Effector memory CD8-positive, alpha-beta T cell (primary cell): Measurements from ENCODE around the gene MN1.
A peak's percentile ranks its signal among the peaks of the same experiment; 100 is the strongest.

Source experiments
- ATAC-seq: fragments of 150-1000 bp; cut with Tn5 transposase; replicated peaks from 2 replicates; pipeline ENCODE4 v1.10.0; 2021; ENCODE audit warnings: mild to moderate bottlenecking, moderate library complexity
- DNase-seq, 3 experiments: peaks; one replicate each; pipeline ENCODE4 v3.0.0; 2021
- H3K27ac Mint-ChIP-seq, 2 donors: one replicate each; pipeline ENCODE4 v1.8.0; 2022; ENCODE audit warnings: mild to moderate bottlenecking in 2 of 2, mixed read lengths in 2 of 2, moderate library complexity in 2 of 2
- H3K27me3 Mint-ChIP-seq, 2 donors: one replicate each; pipeline ENCODE4 v1.8.0; 2022; ENCODE audit warnings: mixed read lengths in 2 of 2
- H3K36me3 Mint-ChIP-seq: one replicate; pipeline ENCODE4 v1.8.0; 2022; ENCODE audit warnings: mild to moderate bottlenecking, moderate library complexity, mixed read lengths; ENCODE audit not compliant: insufficient read depth
- H3K4me1 Mint-ChIP-seq, 2 donors: one replicate each; pipeline ENCODE4 v1.8.0; 2022; ENCODE audit warnings: low read depth in 2 of 2, mixed read lengths in 2 of 2
- H3K4me3 Mint-ChIP-seq, 2 donors: one replicate each; pipeline ENCODE4 v1.8.0; 2022; ENCODE audit warnings: mild to moderate bottlenecking in 2 of 2, mixed read lengths in 2 of 2, moderate library complexity in 2 of 2
- H3K9me3 Mint-ChIP-seq, 2 donors: one replicate each; pipeline ENCODE4 v1.8.0; 2022; ENCODE audit warnings: mixed read lengths in 2 of 2

The MN1 gene

GRCh38 chr22:27801202-27801615 is 347 bp downstream of the MN1 start:
- Mint-ChIP-seq H3K27me3 (peaks cover 16 to 25% of the 10 kb centered on the region in 2 donors), H3K9me3 (no peaks in the 10 kb centered on the region), H3K4me1 (peaks cover 17 to 19% of the 10 kb centered on the region in 2 donors), H3K4me3 (peak overlapping the region; percentile 85 to 86), H3K27ac (peak overlapping the region in 1 of 2 donors; percentile 10), H3K36me3 (no peaks in the 10 kb centered on the region)
- ATAC-seq, result peak; percentile 43
- DNase-seq, result no peak

- Mint-ChIP-seq H3K4me3 (peak overlapping the region; percentile 85 to 86), H3K4me1 (peaks cover 17% of the 10 kb centered on the region in 2 donors), H3K36me3 (no peaks in the 10 kb centered on the region), H3K27ac (peak overlapping the region in 1 of 2 donors; percentile 10), H3K9me3 (no peaks in the 10 kb centered on the region), H3K27me3 (peaks cover 13 to 20% of the 10 kb centered on the region in 2 donors)
- ATAC-seq (peak; percentile 30), DNase-seq (no peak)
Observed at GRCh38 chr22:27800250-27801201, 1.0 kb downstream of the MN1 start.

GRCh38 chr22:27799827-27800249 is 1.7 kb downstream of the MN1 start:
- peaks cover 6 to 14% of the 10 kb centered on the region in 2 donors for H3K27me3 Mint-ChIP-seq
- no peak for ATAC-seq
- no peak for DNase-seq
- peaks cover 12% of the 10 kb centered on the region in 2 donors for H3K4me1 Mint-ChIP-seq
- no peaks in the 10 kb centered on the region for H3K9me3 Mint-ChIP-seq
- peak overlapping the region; percentile 85 to 86 for H3K4me3 Mint-ChIP-seq
- no peaks in the 10 kb centered on the region for H3K36me3 Mint-ChIP-seq
- no peak overlapping the region for H3K27ac Mint-ChIP-seq

- peaks cover 7 to 8% of the 10 kb centered on the region in 2 donors for H3K4me1 Mint-ChIP-seq
- ATAC-seq, result no peak
- no peaks in the 10 kb centered on the region for H3K36me3 Mint-ChIP-seq
- H3K27ac Mint-ChIP-seq, result no peak overlapping the region
- no peak for DNase-seq
- H3K27me3 Mint-ChIP-seq, result peaks cover under 1 to 7% of the 10 kb centered on the region in 2 donors
- no peaks in the 10 kb centered on the region for H3K9me3 Mint-ChIP-seq
- peak overlapping the region; percentile 42 to 45 for H3K4me3 Mint-ChIP-seq
Observed at GRCh38 chr22:27799015-27799826, 2.3 kb downstream of the MN1 start.

DNA sequence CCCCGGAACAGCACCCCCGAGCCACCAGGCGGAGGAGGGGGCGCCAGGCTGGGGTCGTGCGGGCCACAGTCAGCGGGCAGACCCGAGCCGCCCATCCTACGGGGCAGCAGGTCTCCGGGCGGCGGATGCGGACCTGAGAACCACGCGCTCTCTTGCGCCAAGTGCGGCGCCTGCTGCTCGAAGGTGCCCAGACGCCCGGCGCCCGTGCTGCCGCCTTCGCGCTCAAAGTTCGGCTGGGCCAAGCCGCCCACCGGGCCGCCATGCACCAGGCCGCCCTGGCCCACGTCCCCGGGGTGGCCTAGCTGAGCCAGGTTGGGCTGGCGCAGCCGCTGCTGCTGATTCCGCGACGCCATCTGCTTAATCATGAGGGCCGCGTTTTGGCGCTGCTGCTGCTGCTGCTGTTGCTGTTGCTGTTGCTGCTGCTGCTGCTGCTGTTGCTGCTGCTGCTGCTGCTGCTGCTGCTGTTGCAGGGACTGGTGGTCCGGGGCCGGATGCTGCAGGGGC is 3.0 kb downstream of the MN1 start:
- peak overlapping the region; percentile 42 to 45 for H3K4me3 Mint-ChIP-seq
- peaks cover 7 to 8% of the 10 kb centered on the region in 2 donors for H3K4me1 Mint-ChIP-seq
- ATAC-seq (no peak), DNase-seq (no peak)
- no peaks in the 10 kb centered on the region for H3K9me3 Mint-ChIP-seq
- H3K27me3 Mint-ChIP-seq, result peaks cover 0 to 7% of the 10 kb centered on the region in 2 donors
- no peak overlapping the region for H3K27ac Mint-ChIP-seq
- no peaks in the 10 kb centered on the region for H3K36me3 Mint-ChIP-seq

- peaks cover 0 to 6% of the 10 kb centered on the region in 2 donors for H3K27me3 Mint-ChIP-seq
Observed at GRCh38 chr22:27797520-27798391, 3.8 kb downstream of the MN1 start.

DNA sequence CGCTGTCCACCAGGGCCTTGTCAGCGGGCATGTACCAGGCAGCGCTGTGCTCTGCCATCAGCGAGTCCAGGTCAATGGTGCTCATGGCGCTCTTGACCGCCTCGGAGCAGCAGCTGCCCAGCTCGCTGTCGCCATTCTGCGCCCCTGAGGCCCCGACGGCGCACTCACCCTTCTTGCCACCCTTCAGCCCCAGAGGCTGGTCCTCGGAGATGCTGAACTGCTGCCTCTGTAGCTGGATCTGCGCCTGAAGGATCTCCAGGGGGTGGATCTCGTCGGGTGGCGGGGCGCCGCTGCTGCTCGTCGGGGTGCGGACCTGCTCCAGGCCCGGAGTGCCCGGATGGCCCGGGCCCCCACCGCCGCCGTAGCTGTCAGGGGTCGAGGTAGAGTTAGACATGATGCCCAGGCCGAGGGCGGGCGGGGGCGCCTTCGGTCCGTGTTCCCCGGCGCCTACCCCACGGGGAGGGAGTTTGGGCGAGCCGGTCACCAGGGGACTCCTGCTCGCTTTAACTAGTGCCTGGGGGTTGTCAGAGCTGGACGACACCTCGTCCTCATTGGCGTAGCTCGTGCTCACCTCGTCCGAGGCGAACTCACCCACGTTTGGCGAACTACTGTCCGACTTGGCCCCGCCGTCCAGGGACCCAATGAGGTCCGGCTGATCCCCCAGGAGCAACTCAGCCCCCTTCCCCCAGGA is 4.6 kb downstream of the MN1 start:
- no peak overlapping the region for H3K4me3 Mint-ChIP-seq

More at GRCh38 chr22:27797520-27798391, 3.8 kb downstream of the MN1 start:
- Mint-ChIP-seq H3K9me3 (no peaks in the 10 kb centered on the region), H3K36me3 (no peaks in the 10 kb centered on the region), H3K4me3 (no peak overlapping the region), H3K27ac (no peak overlapping the region), H3K4me1 (peaks cover 6 to 7% of the 10 kb centered on the region in 2 donors)
- DNase-seq (no peak), ATAC-seq (no peak)

GRCh38 chr22:27795696-27796517 is 5.6 kb downstream of the MN1 start:
- Mint-ChIP-seq H3K27me3 (peaks cover 0 to 6% of the 10 kb centered on the region in 2 donors), H3K36me3 (no peaks in the 10 kb centered on the region), H3K4me3 (no peak overlapping the region), H3K9me3 (no peaks in the 10 kb centered on the region), H3K27ac (no peak overlapping the region), H3K4me1 (no peaks in the 10 kb centered on the region)
- no peak for DNase-seq
- ATAC-seq, result no peak

More for the DNA sequence above, 4.6 kb downstream of the MN1 start:
- ATAC-seq (no peak), DNase-seq (no peak)
- H3K27me3 Mint-ChIP-seq, result no peaks in the 10 kb centered on the region
- no peaks in the 10 kb centered on the region for H3K4me1 Mint-ChIP-seq
- H3K27ac Mint-ChIP-seq, result no peak overlapping the region
- H3K36me3 Mint-ChIP-seq, result no peaks in the 10 kb centered on the region
- H3K9me3 Mint-ChIP-seq, result no peaks in the 10 kb centered on the region

GRCh38 chr22:27795053-27795452 is 6.5 kb downstream of the MN1 start:
- Mint-ChIP-seq H3K36me3 (no peaks in the 10 kb centered on the region), H3K27ac (no peak overlapping the region), H3K27me3 (peaks cover 0 to 8% of the 10 kb centered on the region in 2 donors), H3K9me3 (no peaks in the 10 kb centered on the region), H3K4me1 (no peaks in the 10 kb centered on the region), H3K4me3 (no peak overlapping the region)
- no peak for ATAC-seq
- no peak for DNase-seq

DNA sequence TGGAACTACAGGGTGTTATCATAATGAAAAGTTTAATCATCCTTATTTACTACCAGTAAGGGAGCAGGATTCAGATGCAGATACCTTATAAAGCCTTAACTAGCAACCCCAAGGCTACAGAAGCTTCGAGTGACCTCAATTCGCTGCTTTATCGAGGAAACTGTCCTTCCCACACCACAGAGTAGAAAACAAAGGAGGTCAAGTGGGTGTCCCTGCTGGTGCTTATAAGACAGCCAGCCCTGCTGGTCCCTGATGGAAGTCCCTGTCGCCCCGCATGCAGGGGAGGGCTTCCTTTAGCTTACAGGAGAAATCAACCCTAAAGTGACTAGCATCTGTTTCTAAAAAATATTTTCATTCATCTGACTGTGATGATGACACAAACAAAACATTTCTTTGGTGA is 7.3 kb downstream of the MN1 start:
- ATAC-seq, result no peak
- H3K4me1 Mint-ChIP-seq, result no peaks in the 10 kb centered on the region
- H3K9me3 Mint-ChIP-seq, result no peaks in the 10 kb centered on the region
- H3K27ac Mint-ChIP-seq, result no peak overlapping the region
- no peak overlapping the region for H3K4me3 Mint-ChIP-seq
- peaks cover 0 to 11% of the 10 kb centered on the region in 2 donors for H3K27me3 Mint-ChIP-seq
- DNase-seq, result no peak
- H3K36me3 Mint-ChIP-seq, result no peaks in the 10 kb centered on the region

GRCh38 chr22:27793576-27793975 is 8.0 kb downstream of the MN1 start:
- Mint-ChIP-seq H3K9me3 (no peaks in the 10 kb centered on the region), H3K4me3 (no peak overlapping the region)
- ATAC-seq, result no peak

More at GRCh38 chr22:27793576-27793975, 8.0 kb downstream of the MN1 start:
- Mint-ChIP-seq H3K36me3 (no peaks in the 10 kb centered on the region), H3K27me3 (peaks cover under 1 to 18% of the 10 kb centered on the region in 2 donors), H3K27ac (no peak overlapping the region), H3K4me1 (no peaks in the 10 kb centered on the region)
- DNase-seq, result no peak
